H9 (cell line): ENCODE data around the gene NUDT22. TPM values are rescaled to one million over a fixed set of nuclear protein-coding genes. Genes with fewer than 3 reads are reported as not detected.

Experiments used
- DNase-seq: peaks from one replicate; pipeline ENCODE4 v3.0.0-alpha.2; 2017
- H2AFZ ChIP-seq: one replicate; pipeline ENCODE4 v1.6.1; 2013; ENCODE audit warnings: mild to moderate bottlenecking, low read length, control low read depth, moderate library complexity
- H2AK5ac ChIP-seq: 2 replicates; pipeline ENCODE4 v1.6.1; 2013; ENCODE audit warnings: low read length, control low read depth, mixed read lengths; ENCODE audit not compliant: insufficient read length
- H2BK120ac ChIP-seq: one replicate; pipeline ENCODE4 v1.6.1; 2013; ENCODE audit warnings: low read depth, mild to moderate bottlenecking, low read length, control low read depth, inconsistent platforms; ENCODE audit not compliant: poor library complexity, severe bottlenecking
- H2BK12ac ChIP-seq: 2 replicates; pipeline ENCODE4 v1.6.1; 2013; ENCODE audit warnings: low read length, control low read depth, mixed read lengths, low read depth; ENCODE audit not compliant: insufficient read length
- H2BK15ac ChIP-seq: 2 replicates; pipeline ENCODE4 v1.6.1; 2013; ENCODE audit warnings: low read depth, low read length, control low read depth
- H2BK20ac ChIP-seq: one replicate; pipeline ENCODE4 v1.6.1; 2013; ENCODE audit warnings: low read depth, mild to moderate bottlenecking, low read length, control low read depth, inconsistent platforms; ENCODE audit not compliant: poor library complexity, severe bottlenecking
- H2BK5ac ChIP-seq: 2 replicates; pipeline ENCODE4 v1.6.1; 2013; ENCODE audit warnings: low read length, control low read depth, mixed read lengths; ENCODE audit not compliant: insufficient read length
- H3K14ac ChIP-seq: 2 replicates; pipeline ENCODE4 v1.6.1; 2013; ENCODE audit warnings: low read length, control low read depth; ENCODE audit not compliant: insufficient read depth
- H3K18ac ChIP-seq: 2 replicates; pipeline ENCODE4 v1.6.1; 2013; ENCODE audit warnings: low read depth, mild to moderate bottlenecking, mixed read lengths, low read length, control low read depth; ENCODE audit not compliant: insufficient read length
- H3K23ac ChIP-seq: 2 replicates; pipeline ENCODE4 v1.6.1; 2013; ENCODE audit warnings: low read length, control low read depth, mixed read lengths, low read depth; ENCODE audit not compliant: insufficient read length
- H3K23me2 ChIP-seq: 2 replicates; pipeline ENCODE4 v1.6.1; 2013; ENCODE audit warnings: low read depth, mild to moderate bottlenecking, mixed read lengths, low read length, control low read depth; ENCODE audit not compliant: insufficient read length, poor library complexity, severe bottlenecking
- H3K27ac ChIP-seq: 2 replicates; pipeline ENCODE4 v1.5.1; 2013; ENCODE audit warnings: low read length, control low read depth, mixed read lengths, low read depth; ENCODE audit not compliant: insufficient read length
- H3K27me3 ChIP-seq: 2 replicates; pipeline ENCODE4 v1.6.1; 2013; ENCODE audit warnings: low read length, control low read depth, inconsistent platforms; ENCODE audit not compliant: insufficient read depth
- H3K4ac ChIP-seq: 2 replicates; pipeline ENCODE4 v1.6.1; 2013; ENCODE audit warnings: low read depth, mild to moderate bottlenecking, control low read depth, inconsistent platforms, low read length, moderate library complexity
- H3K4me1 ChIP-seq: 2 replicates; pipeline ENCODE4 v1.6.1; 2013; ENCODE audit warnings: low read length, control low read depth, inconsistent platforms; ENCODE audit not compliant: insufficient read depth
- H3K4me2 ChIP-seq: 2 replicates; pipeline ENCODE4 v1.6.1; 2013; ENCODE audit warnings: low read length, control low read depth, mixed read lengths; ENCODE audit not compliant: insufficient read length, insufficient read depth
- H3K56ac ChIP-seq: 2 replicates; pipeline ENCODE4 v1.6.1; 2013; ENCODE audit warnings: low read depth, mild to moderate bottlenecking, mixed read lengths, low read length, control low read depth; ENCODE audit not compliant: insufficient read length
- H3K79me1 ChIP-seq: 2 replicates; pipeline ENCODE4 v1.6.1; 2013; ENCODE audit warnings: low read depth, mild to moderate bottlenecking, moderate library complexity, low read length, control low read depth, inconsistent platforms; ENCODE audit not compliant: insufficient read depth, poor library complexity, severe bottlenecking
- H3K79me2 ChIP-seq: 2 replicates; pipeline ENCODE4 v1.6.1; 2013; ENCODE audit warnings: low read length, control low read depth, inconsistent platforms; ENCODE audit not compliant: insufficient read depth
- H3K9ac ChIP-seq: 2 replicates; pipeline ENCODE4 v1.6.1; 2013; ENCODE audit warnings: low read length, control low read depth, mixed read lengths; ENCODE audit not compliant: insufficient read length; ENCODE audit errors: extremely low read depth
- H3K9me3 ChIP-seq: one replicate; pipeline ENCODE4 v1.6.1; 2013; ENCODE audit warnings: low read depth, low read length, inconsistent platforms; ENCODE audit not compliant: control insufficient read depth
- H3T11ph ChIP-seq: one replicate; pipeline ENCODE4 v1.6.1; 2013; ENCODE audit warnings: mild to moderate bottlenecking, low read length, control low read depth, inconsistent platforms
- H4K20me1 ChIP-seq: one replicate; pipeline ENCODE4 v1.6.1; 2013; ENCODE audit not compliant: control insufficient read depth, insufficient read length, insufficient read depth
- H4K5ac ChIP-seq: 2 replicates; pipeline ENCODE4 v1.6.1; 2013; ENCODE audit warnings: low read depth, mild to moderate bottlenecking, mixed read lengths, low read length, control low read depth; ENCODE audit not compliant: insufficient read length
- H4K8ac ChIP-seq: replicated peaks from 2 replicates; pipeline ENCODE4 v1.6.1; 2013; ENCODE audit warnings: low read length, control low read depth, mixed read lengths, low read depth; ENCODE audit not compliant: insufficient read length
- H4K91ac ChIP-seq: 2 replicates; pipeline ENCODE4 v1.6.1; 2013; ENCODE audit warnings: low read depth, mild to moderate bottlenecking, moderate library complexity, mixed read lengths, low read length, control low read depth; ENCODE audit not compliant: insufficient read length
- H3K27ac Mint-ChIP-seq, 3 experiments: 2 replicates in 2 of 3; 3 replicates in 1 of 3; pipeline ENCODE4 v1.8.0; 2020 to 2021; ENCODE audit warnings: mixed read lengths in 3 of 3, mild to moderate bottlenecking in 1 of 3, moderate library complexity in 1 of 3
- H3K27me3 Mint-ChIP-seq: 2 replicates; pipeline ENCODE4 v1.8.0; 2021; ENCODE audit warnings: low read depth, mild to moderate bottlenecking, moderate library complexity, mixed read lengths
- H3K36me3 Mint-ChIP-seq, 3 experiments: 2 replicates in 2 of 3; 3 replicates in 1 of 3; pipeline ENCODE4 v1.8.0; 2020 to 2021; ENCODE audit warnings: low read depth in 3 of 3, mixed read lengths in 3 of 3; ENCODE audit not compliant: insufficient read depth in 1 of 3
- H3K4me1 Mint-ChIP-seq, 2 experiments: 2 replicates each; pipeline ENCODE4 v1.8.0; 2020; ENCODE audit warnings: mixed read lengths in 2 of 2
- H3K4me3 Mint-ChIP-seq, 2 experiments: 2 replicates in 1 of 2; 3 replicates in 1 of 2; pipeline ENCODE4 v1.8.0; 2020 to 2021; ENCODE audit warnings: mild to moderate bottlenecking in 2 of 2, mixed read lengths in 2 of 2, moderate library complexity in 1 of 2
- H3K9me3 Mint-ChIP-seq, 2 experiments: 2 replicates in 1 of 2; 3 replicates in 1 of 2; pipeline ENCODE4 v1.8.0; 2020; ENCODE audit warnings: mild to moderate bottlenecking in 2 of 2, mixed read lengths in 2 of 2, moderate library complexity in 1 of 2
- CTCF ChIP-seq: fragments of 200-600 bp; sonication (generic); conservative IDR thresholded peaks from 3 replicates; pipeline ENCODE4 v1.8.0; 2021; ENCODE audit warnings: antibody characterized with exemption, mild to moderate bottlenecking
- WGBS: extraction: QIAGEN DNeasy Blood & Tissue Kit; methylation state at CpG from one replicate; pipeline ENCODE4 v1.1.7; 2013; ENCODE audit warnings: missing lambda C conversion rate, low lambda C conversion rate, mixed read lengths; ENCODE audit not compliant: insufficient read length; ENCODE audit errors: extremely low coverage; 5-methylcytosine and 5-hydroxymethylcytosine counted together
- total RNA-seq: library from RNA; stranded (reverse); gene quantifications from 2 replicates; pipeline ENCODE4 v1.2.1, GENCODE V29; 2021

Gene NUDT22
- total RNA-seq, 1 experiment from 2014 or later = 39.6 TPM

- no peak for TF ChIP-seq CTCF
- Histone ChIP-seq H3K4me2 (peak overlapping the region; percentile 9), H3K4me1 (peaks cover 9% of the 10 kb centered on the region; the same call in 1 of the 2 replicates), H3K9me3 (no peaks in the 10 kb centered on the region), H3K18ac (no peak overlapping the region), H2BK20ac (no peak overlapping the region), H3K4ac (no peak overlapping the region), H3K79me2 (peaks cover 7% of the 10 kb centered on the region; the same call in 1 of the 2 replicates), H3K27ac (peak overlapping the region; percentile 40), H2BK5ac (no peak overlapping the region), H3K9ac (no peak overlapping the region), H3K14ac (no peak overlapping the region), H2AFZ (no peak overlapping the region), H4K91ac (no peak overlapping the region), H3K56ac (no peak overlapping the region), H3T11ph (no peak overlapping the region), H2AK5ac (no peak overlapping the region), H3K27me3 (no peaks in the 10 kb centered on the region), H4K5ac (no peak overlapping the region), H2BK120ac (no peak overlapping the region), H3K23me2 (peaks cover 26% of the 10 kb centered on the region), H4K8ac (no peak overlapping the region), H2BK12ac (no peak overlapping the region), H2BK15ac (no peak overlapping the region), H4K20me1 (no peaks in the 10 kb centered on the region), H3K79me1 (peaks cover 3% of the 10 kb centered on the region), H3K23ac (no peak overlapping the region)
- no peak for DNase-seq
- Mint-ChIP-seq H3K9me3 (no peaks in the 10 kb centered on the region; a peak in 1 of 5 replicates), H3K36me3 (peaks cover 6 to 16% (median 7%) of the 10 kb centered on the region in 3 experiments; a peak in 6 of 7 replicates), H3K27me3 (no peaks in the 10 kb centered on the region), H3K4me3 (peak overlapping the region; percentile 30 to 93), H3K27ac (peak overlapping the region; percentile 95 to 97 (median 97)), H3K4me1 (peaks cover 34 to 47% of the 10 kb centered on the region in 2 experiments)
- WGBS = no CpG with 5 or more reads among the region's 4 CpGs
Observed at GRCh38 chr11:64249038-64249437, 23.0 kb downstream of the NUDT22 start.
